Fibroblast of mammary gland (primary cell): ENCODE results near the gene CNOT4.
"Not testable (repeated sequence)": the region's sequence is repeated elsewhere in the genome, so short reads cannot be mapped to it uniquely, and the experiment has no call there.

Experiments
- DNase-seq: peaks from one replicate; pipeline ENCODE4 v3.0.0-alpha.2; 2010; ENCODE audit warnings: low read depth
- H3K4me3 ChIP-seq: 2 replicates; pipeline ENCODE4 v1.5.1; 2011; ENCODE audit warnings: low read depth, mild to moderate bottlenecking, low read length, moderate library complexity; ENCODE audit not compliant: control insufficient read depth
- CTCF ChIP-seq: conservative IDR thresholded peaks from 2 replicates; pipeline ENCODE4 v1.5.1; 2011; ENCODE audit warnings: low read depth, low read length, inconsistent platforms; ENCODE audit not compliant: control insufficient read depth, insufficient read depth

The CNOT4 gene

GRCh38 chr7:135486261-135486920, 23.5 kb downstream of the CNOT4 start:
- TF ChIP-seq CTCF: no peak
- no peak overlapping the region for H3K4me3 ChIP-seq
- peak; percentile 38 for DNase-seq

GRCh38 chr7:135481598-135481979, 28.3 kb downstream of the CNOT4 start:
- DNase-seq: no peak
- no peak overlapping the region for H3K4me3 ChIP-seq
- no peak for TF ChIP-seq CTCF

GRCh38 chr7:135480966-135481597, 28.8 kb downstream of the CNOT4 start:
- H3K4me3 ChIP-seq: no peak overlapping the region
- TF ChIP-seq CTCF: no peak
- DNase-seq: no peak

GRCh38 chr7:135475521-135475920, 34.4 kb downstream of the CNOT4 start:
- no peak for TF ChIP-seq CTCF
- no peak for DNase-seq
- H3K4me3 ChIP-seq: no peak overlapping the region

- not testable (repeated sequence) for H3K4me3 ChIP-seq, DNase-seq
Observed at GRCh38 chr7:135469705-135470104, 40.2 kb downstream of the CNOT4 start.

GRCh38 chr7:135467207-135467711, 42.6 kb downstream of the CNOT4 start:
- DNase-seq: peak; percentile 28
- H3K4me3 ChIP-seq: no peak overlapping the region
- TF ChIP-seq CTCF: no peak

- TF ChIP-seq CTCF: no peak
- DNase-seq: no peak
- no peak overlapping the region for H3K4me3 ChIP-seq
Observed at GRCh38 chr7:135466442-135467206, 43.3 kb downstream of the CNOT4 start.
